ENCODE results near the gene RAPGEF4. TPM values are rescaled to one million over a fixed set of nuclear protein-coding genes. Genes with fewer than 3 reads are reported as not detected.

RAPGEF4 gene
- total RNA-seq, 6 experiments from 2014 or later = 9.5 to 18.4 (median 14.7) TPM

GRCh38 chr2:172900871-172901270, 165.2 kb downstream of the RAPGEF4 start:
- H3K4me3 ChIP-seq = no peak overlapping the region
- H3K9me3 ChIP-seq = no peaks in the 10 kb centered on the region
- H3K36me3 ChIP-seq = no peaks in the 10 kb centered on the region
- H3K4me1 ChIP-seq = no peaks in the 10 kb centered on the region
- H3K27ac ChIP-seq = no peak overlapping the region
- TF ChIP-seq POLR2A (IDR thresholded peaks at IDR 0.05) = no peak
- TF ChIP-seq, protein P1, sequence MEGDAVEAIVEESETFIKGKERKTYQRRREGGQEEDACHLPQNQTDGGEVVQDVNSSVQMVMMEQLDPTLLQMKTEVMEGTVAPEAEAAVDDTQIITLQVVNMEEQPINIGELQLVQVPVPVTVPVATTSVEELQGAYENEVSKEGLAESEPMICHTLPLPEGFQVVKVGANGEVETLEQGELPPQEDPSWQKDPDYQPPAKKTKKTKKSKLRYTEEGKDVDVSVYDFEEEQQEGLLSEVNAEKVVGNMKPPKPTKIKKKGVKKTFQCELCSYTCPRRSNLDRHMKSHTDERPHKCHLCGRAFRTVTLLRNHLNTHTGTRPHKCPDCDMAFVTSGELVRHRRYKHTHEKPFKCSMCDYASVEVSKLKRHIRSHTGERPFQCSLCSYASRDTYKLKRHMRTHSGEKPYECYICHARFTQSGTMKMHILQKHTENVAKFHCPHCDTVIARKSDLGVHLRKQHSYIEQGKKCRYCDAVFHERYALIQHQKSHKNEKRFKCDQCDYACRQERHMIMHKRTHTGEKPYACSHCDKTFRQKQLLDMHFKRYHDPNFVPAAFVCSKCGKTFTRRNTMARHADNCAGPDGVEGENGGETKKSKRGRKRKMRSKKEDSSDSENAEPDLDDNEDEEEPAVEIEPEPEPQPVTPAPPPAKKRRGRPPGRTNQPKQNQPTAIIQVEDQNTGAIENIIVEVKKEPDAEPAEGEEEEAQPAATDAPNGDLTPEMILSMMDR (IDR thresholded peaks at IDR 0.05) = no peak
- no peaks in the 10 kb centered on the region for H3K27me3 ChIP-seq
- intact Hi-C loops (cut with DNase I) = no loop called here
- DNase-seq = no peak
- WGBS (ENCODE audit: insufficient coverage, low coverage, low lambda C conversion rate, missing lambda C conversion rate) = 75% methylated on average over 3 of the region's 3 CpGs
- ATAC-seq = no peak

DNA sequence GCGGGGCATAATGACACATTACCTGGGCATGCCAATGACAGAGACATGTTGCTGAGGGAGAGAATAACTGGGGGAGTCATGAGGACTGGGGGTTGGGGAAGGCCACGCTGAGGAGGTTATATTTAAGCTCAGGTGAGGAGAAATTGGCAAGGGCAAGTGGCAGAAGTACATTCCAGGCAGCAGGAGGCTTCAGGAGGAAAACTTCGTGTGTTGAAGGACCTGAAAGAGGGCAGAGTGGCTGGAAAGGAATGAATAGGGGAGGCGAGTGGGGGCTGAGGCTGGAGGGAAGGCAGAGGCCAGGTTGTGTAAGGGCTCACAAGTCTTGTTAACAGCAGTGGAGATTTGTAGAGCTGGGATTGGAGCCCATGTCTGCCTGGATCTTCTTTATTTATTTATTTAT, 166.3 kb downstream of the RAPGEF4 start:
- H3K4me3 ChIP-seq = no peak overlapping the region
- no peak for TF ChIP-seq POLR2A (IDR thresholded peaks at IDR 0.05)
- TF ChIP-seq, protein P1 (IDR thresholded peaks at IDR 0.05) = no peak
- DNase-seq (no peak), ATAC-seq (no peak)
- no peak overlapping the region for H3K27ac ChIP-seq
- H3K27me3 ChIP-seq = no peaks in the 10 kb centered on the region
- 82% methylated on average over 4 of the region's 4 CpGs for WGBS (ENCODE audit: insufficient coverage, low coverage, low lambda C conversion rate, missing lambda C conversion rate)
- intact Hi-C loops (cut with DNase I) = no loop called here
- H3K9me3 ChIP-seq = no peaks in the 10 kb centered on the region
- H3K4me1 ChIP-seq = no peaks in the 10 kb centered on the region
- no peaks in the 10 kb centered on the region for H3K36me3 ChIP-seq

- TF ChIP-seq, protein P1 (IDR thresholded peaks at IDR 0.05) = no peak
- no peak for TF ChIP-seq POLR2A (IDR thresholded peaks at IDR 0.05)
- H3K36me3 ChIP-seq = no peaks in the 10 kb centered on the region
- H3K27ac ChIP-seq = no peak overlapping the region
- 71% methylated on average over 1 of the region's 1 CpG for WGBS (ENCODE audit: insufficient coverage, low coverage, low lambda C conversion rate, missing lambda C conversion rate)
- H3K4me3 ChIP-seq = no peak overlapping the region
- H3K4me1 ChIP-seq = no peaks in the 10 kb centered on the region
- H3K27me3 ChIP-seq = no peaks in the 10 kb centered on the region
- DNase-seq (no peak), ATAC-seq (no peak)
- no peaks in the 10 kb centered on the region for H3K9me3 ChIP-seq
- intact Hi-C loops (cut with DNase I) = no loop called here
Observed at GRCh38 chr2:172904236-172904635, 168.6 kb downstream of the RAPGEF4 start.

- Histone ChIP-seq H3K27me3 (no peaks in the 10 kb centered on the region), H3K4me1 (no peaks in the 10 kb centered on the region), H3K4me3 (no peak overlapping the region), H3K36me3 (no peaks in the 10 kb centered on the region), H3K27ac (no peak overlapping the region), H3K9me3 (no peaks in the 10 kb centered on the region)
- no peak for ATAC-seq
- TF ChIP-seq POLR2A (IDR thresholded peaks at IDR 0.05) = no peak
- TF ChIP-seq, protein P1 (IDR thresholded peaks at IDR 0.05) = no peak
- intact Hi-C loops (cut with DNase I) = no loop called here
- no peak for DNase-seq
- WGBS (ENCODE audit: insufficient coverage, low coverage, low lambda C conversion rate, missing lambda C conversion rate) = 75% methylated on average over 1 of the region's 3 CpGs
Observed at GRCh38 chr2:172905937-172906811, 170.5 kb downstream of the RAPGEF4 start.
